ENCODE data around the gene FARP1. TPM values are rescaled to one million over a fixed set of nuclear protein-coding genes. Genes with fewer than 3 reads are reported as not detected.

Gene FARP1
- total and polyA plus RNA-seq, 2 of the 13 experiments (the other 11 are each of a cell fraction or from before 2014, with no cell fraction given): 70.6 to 126 TPM

DNA sequence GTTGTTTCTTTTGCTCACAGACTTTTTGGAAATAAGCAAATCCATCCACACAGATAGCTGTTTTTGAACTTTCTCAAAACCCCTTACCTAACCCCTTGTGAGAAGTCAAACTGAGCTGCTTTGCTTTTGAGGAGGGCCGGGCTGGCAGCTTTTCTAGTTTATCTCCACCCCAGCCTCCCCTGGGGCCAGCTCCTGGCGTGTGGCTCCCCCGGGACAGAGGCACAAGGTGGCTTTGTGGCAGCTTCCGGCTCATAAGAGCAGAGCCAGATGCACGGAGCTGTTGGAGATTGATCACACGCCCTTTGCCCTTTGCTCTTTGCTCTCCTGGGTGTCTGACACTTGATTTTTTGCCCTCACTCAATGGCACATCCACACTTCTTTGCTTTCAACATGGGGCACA lies 59.1 kb downstream of the FARP1 start (continued):
- TF ChIP-seq, protein P1, sequence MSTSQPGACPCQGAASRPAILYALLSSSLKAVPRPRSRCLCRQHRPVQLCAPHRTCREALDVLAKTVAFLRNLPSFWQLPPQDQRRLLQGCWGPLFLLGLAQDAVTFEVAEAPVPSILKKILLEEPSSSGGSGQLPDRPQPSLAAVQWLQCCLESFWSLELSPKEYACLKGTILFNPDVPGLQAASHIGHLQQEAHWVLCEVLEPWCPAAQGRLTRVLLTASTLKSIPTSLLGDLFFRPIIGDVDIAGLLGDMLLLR (CRISPR knock-in tag; IDR thresholded peaks at IDR 0.05): no peak
- TF ChIP-seq GZF1 (CRISPR knock-in tag; IDR thresholded peaks at IDR 0.05): no peak

GRCh38 chr13:98203646-98204326 lies 60.9 kb downstream of the FARP1 start:
- no peaks in the 10 kb centered on the region for H3K27me3 ChIP-seq (ENCODE audit: control insufficient read depth in 1 of 2, insufficient read depth in 2 of 2, low read length in 2 of 2)
- TF ChIP-seq RBM22 (optimal IDR thresholded peaks at IDR 0.05; ENCODE audit: low read length) (peak; percentile 42), ZBTB21 (CRISPR knock-in tag; IDR thresholded peaks at IDR 0.05) (no peak), ZNF30 (CRISPR knock-in tag; IDR thresholded peaks at IDR 0.05) (no peak), ZNF7 (CRISPR knock-in tag; IDR thresholded peaks at IDR 0.05) (peak; percentile 45; the same call in 1 of the 2 replicates), NFE2L2 (IDR thresholded peaks at IDR 0.05; ENCODE audit: low read length) (no peak), ZMYM3 (CRISPR knock-in tag; IDR thresholded peaks at IDR 0.05) (no peak), SNRNP70 (IDR thresholded peaks at IDR 0.05; ENCODE audit: low read depth, low read length) (no peak)
- TF ChIP-seq, protein P2, sequence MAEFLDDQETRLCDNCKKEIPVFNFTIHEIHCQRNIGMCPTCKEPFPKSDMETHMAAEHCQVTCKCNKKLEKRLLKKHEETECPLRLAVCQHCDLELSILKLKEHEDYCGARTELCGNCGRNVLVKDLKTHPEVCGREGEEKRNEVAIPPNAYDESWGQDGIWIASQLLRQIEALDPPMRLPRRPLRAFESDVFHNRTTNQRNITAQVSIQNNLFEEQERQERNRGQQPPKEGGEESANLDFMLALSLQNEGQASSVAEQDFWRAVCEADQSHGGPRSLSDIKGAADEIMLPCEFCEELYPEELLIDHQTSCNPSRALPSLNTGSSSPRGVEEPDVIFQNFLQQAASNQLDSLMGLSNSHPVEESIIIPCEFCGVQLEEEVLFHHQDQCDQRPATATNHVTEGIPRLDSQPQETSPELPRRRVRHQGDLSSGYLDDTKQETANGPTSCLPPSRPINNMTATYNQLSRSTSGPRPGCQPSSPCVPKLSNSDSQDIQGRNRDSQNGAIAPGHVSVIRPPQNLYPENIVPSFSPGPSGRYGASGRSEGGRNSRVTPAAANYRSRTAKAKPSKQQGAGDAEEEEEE (CRISPR knock-in tag; IDR thresholded peaks at IDR 0.05; ENCODE audit: borderline replicate concordance): no peak
- intact Hi-C loops (cut with micrococcal nuclease; ENCODE audit: unreplicated experiment) (loop anchor here (10.0 kb wide), 1 partner anchor 641 kb away; no protein-coding TSS in a partner anchor), in situ Hi-C loops (cut with HindIII; ENCODE audit: extremely low pct_ligation_motif_present, low pct_unique_long_range_greater_than_20kb) (no loop called here)
- peaks cover 7 to 29% of the 10 kb centered on the region in 2 experiments; a peak in 4 of 5 replicates for H3K36me3 ChIP-seq (replicated peaks in 1 of 2; ENCODE audit: control insufficient read depth in 1 of 2, insufficient read depth in 2 of 2, low read length in 2 of 2)
- no peak for DNase-seq (ENCODE audit: low spot score)
- POLR2A ChIA-PET: no interaction called here
- WGBS (ENCODE audit: low lambda C conversion rate): 98% methylated on average over 8 of the region's 8 CpGs
- no peak overlapping the region for H3K9ac ChIP-seq (ENCODE audit: insufficient read depth, low read depth, low read length)
- H3K79me2 ChIP-seq (ENCODE audit: insufficient read depth, low read length): peaks cover 99% of the 10 kb centered on the region
- peaks cover 68% of the 10 kb centered on the region for H3K4me1 ChIP-seq (ENCODE audit: insufficient read depth, low read length)
- no TSS peak for BruUV-seq (replicated peaks)
- H2AFZ ChIP-seq (ENCODE audit: low read length): no peak overlapping the region
- peaks cover 28% of the 10 kb centered on the region; the same call in 1 of the 2 replicates for H3K9me3 ChIP-seq (ENCODE audit: low read length)
- no peak for FAIRE-seq
- H3K27ac ChIP-seq (ENCODE audit: extremely low read length, insufficient read depth, low read length): no peak overlapping the region
- peaks cover 58% of the 10 kb centered on the region for H4K20me1 ChIP-seq (ENCODE audit: insufficient read depth, low read length)
- H3K4me2 ChIP-seq (ENCODE audit: low read depth, low read length): no peak overlapping the region
- CTCF ChIA-PET (ENCODE audit: low intra/inter-chr PET ratio, low total read pairs): no interaction called here
- no peak for ATAC-seq
- H3K4me3 ChIP-seq (replicated peaks in 1 of 3; ENCODE audit: insufficient read depth in 1 of 3, low read depth in 2 of 3, low read length in 3 of 3): no peak overlapping the region

Data from HepG2 (cell line).